ENCODE data around the gene CAPN15. TPM values are rescaled to one million over a fixed set of nuclear protein-coding genes. Genes with fewer than 3 reads are reported as not detected.

Gene CAPN15
- total and polyA plus RNA-seq, 2 experiments from 2014 or later, result 5.4 to 68.0 TPM

GRCh38 chr16:495127-495748 lies 32.3 kb upstream of the CAPN15 start:
- H3K27me3 ChIP-seq (replicated peaks; ENCODE audit: insufficient read depth), result no peaks in the 10 kb centered on the region
- no peak for TF ChIP-seq EZH2 (IDR thresholded peaks at IDR 0.05; ENCODE audit: insufficient read depth, poor library complexity, severe bottlenecking)
- TF ChIP-seq EZH2phosphoT487 (IDR thresholded peaks at IDR 0.05; ENCODE audit: insufficient read depth, low read depth), result no peak
- H3K4me2 ChIP-seq (ENCODE audit: unreplicated experiment), result no peak overlapping the region
- peak; percentile 58 for DNase-seq
- H3K9ac ChIP-seq, result no peak overlapping the region
- WGBS, 2 experiments (ENCODE audit: low coverage in 1 of 2, low lambda C conversion rate in 2 of 2, missing lambda C conversion rate in 2 of 2), result 65 to 66% methylated on average over 11 of the region's 11 CpGs
- H3K36me3 ChIP-seq (ENCODE audit: low read depth), result no peaks in the 10 kb centered on the region
- in situ Hi-C loops (cut with MboI), result no loop called here
- H3K4me1 ChIP-seq (ENCODE audit: insufficient read depth), result no peaks in the 10 kb centered on the region
- H3K79me2 ChIP-seq (ENCODE audit: insufficient read depth), result no peaks in the 10 kb centered on the region
- no peak overlapping the region for H2AFZ ChIP-seq
- H4K20me1 ChIP-seq (ENCODE audit: insufficient read depth), result no peaks in the 10 kb centered on the region
- no peak overlapping the region for H3K27ac ChIP-seq
- no peak overlapping the region for H3K4me3 ChIP-seq
- no peaks in the 10 kb centered on the region for H3K9me3 ChIP-seq (ENCODE audit: low read depth)
- H3K9me2 ChIP-seq (ENCODE audit: insufficient read depth), result no peaks in the 10 kb centered on the region
- no peaks in the 10 kb centered on the region for H3F3A ChIP-seq (ENCODE audit: insufficient read depth)

GRCh38 chr16:496097-496886 lies 31.2 kb upstream of the CAPN15 start:
- Histone ChIP-seq H3K4me2 (ENCODE audit: unreplicated experiment) (no peak overlapping the region), H3K9me2 (ENCODE audit: insufficient read depth) (no peaks in the 10 kb centered on the region), H3K4me3 (no peak overlapping the region), H3K27ac (no peak overlapping the region), H3K36me3 (ENCODE audit: low read depth) (no peaks in the 10 kb centered on the region), H3K79me2 (ENCODE audit: insufficient read depth) (no peaks in the 10 kb centered on the region), H2AFZ (no peak overlapping the region), H3K27me3 (replicated peaks; ENCODE audit: insufficient read depth) (no peaks in the 10 kb centered on the region), H3K9me3 (ENCODE audit: low read depth) (no peaks in the 10 kb centered on the region), H3K9ac (no peak overlapping the region), H3F3A (ENCODE audit: insufficient read depth) (no peaks in the 10 kb centered on the region), H3K4me1 (ENCODE audit: insufficient read depth) (no peaks in the 10 kb centered on the region), H4K20me1 (ENCODE audit: insufficient read depth) (no peaks in the 10 kb centered on the region)
- no peak for DNase-seq
- in situ Hi-C loops (cut with MboI), result no loop called here
- TF ChIP-seq EZH2 (IDR thresholded peaks at IDR 0.05; ENCODE audit: insufficient read depth, poor library complexity, severe bottlenecking), result no peak
- TF ChIP-seq EZH2phosphoT487 (IDR thresholded peaks at IDR 0.05; ENCODE audit: insufficient read depth, low read depth), result no peak
- WGBS, 2 experiments (ENCODE audit: low coverage in 1 of 2, low lambda C conversion rate in 2 of 2, missing lambda C conversion rate in 2 of 2), result 83 to 85% methylated on average over 20 of the region's 21 CpGs

- H3K27me3 ChIP-seq (replicated peaks; ENCODE audit: insufficient read depth), result no peaks in the 10 kb centered on the region
- H3K9me3 ChIP-seq (ENCODE audit: low read depth), result no peaks in the 10 kb centered on the region
- H2AFZ ChIP-seq, result no peak overlapping the region
- no peak for DNase-seq
- H3K27ac ChIP-seq, result no peak overlapping the region
- TF ChIP-seq EZH2 (IDR thresholded peaks at IDR 0.05; ENCODE audit: insufficient read depth, poor library complexity, severe bottlenecking) (no peak), EZH2phosphoT487 (IDR thresholded peaks at IDR 0.05; ENCODE audit: insufficient read depth, low read depth) (no peak)
- no peaks in the 10 kb centered on the region for H3K9me2 ChIP-seq (ENCODE audit: insufficient read depth)
- H3K4me3 ChIP-seq, result no peak overlapping the region
- H3K4me1 ChIP-seq (ENCODE audit: insufficient read depth), result no peaks in the 10 kb centered on the region
- no peaks in the 10 kb centered on the region for H4K20me1 ChIP-seq (ENCODE audit: insufficient read depth)
- no peaks in the 10 kb centered on the region for H3K79me2 ChIP-seq (ENCODE audit: insufficient read depth)
- in situ Hi-C loops (cut with MboI), result no loop called here
- no peaks in the 10 kb centered on the region for H3F3A ChIP-seq (ENCODE audit: insufficient read depth)
- no peak overlapping the region for H3K9ac ChIP-seq
- H3K36me3 ChIP-seq (ENCODE audit: low read depth), result no peaks in the 10 kb centered on the region
- 79 to 83% methylated on average over 11 of the region's 11 CpGs for WGBS, 2 experiments (ENCODE audit: low coverage in 1 of 2, low lambda C conversion rate in 2 of 2, missing lambda C conversion rate in 2 of 2)
- H3K4me2 ChIP-seq (ENCODE audit: unreplicated experiment), result no peak overlapping the region
These were observed 30.3 kb upstream of the CAPN15 start for GRCh38 chr16:497258-497657.

- 91 to 93% methylated on average over 12 of the region's 12 CpGs for WGBS, 2 experiments (ENCODE audit: low coverage in 1 of 2, low lambda C conversion rate in 2 of 2, missing lambda C conversion rate in 2 of 2)
- H3K79me2 ChIP-seq (ENCODE audit: insufficient read depth), result no peaks in the 10 kb centered on the region
- H3F3A ChIP-seq (ENCODE audit: insufficient read depth), result no peaks in the 10 kb centered on the region
- DNase-seq, result no peak
- no peak overlapping the region for H2AFZ ChIP-seq
- H3K36me3 ChIP-seq (ENCODE audit: low read depth), result no peaks in the 10 kb centered on the region
- H3K27me3 ChIP-seq (replicated peaks; ENCODE audit: insufficient read depth), result no peaks in the 10 kb centered on the region
- H3K4me1 ChIP-seq (ENCODE audit: insufficient read depth), result no peaks in the 10 kb centered on the region
- H3K9ac ChIP-seq, result no peak overlapping the region
- in situ Hi-C loops (cut with MboI), result no loop called here
- H3K9me2 ChIP-seq (ENCODE audit: insufficient read depth), result no peaks in the 10 kb centered on the region
- no peak overlapping the region for H3K4me3 ChIP-seq
- TF ChIP-seq EZH2phosphoT487 (IDR thresholded peaks at IDR 0.05; ENCODE audit: insufficient read depth, low read depth), result no peak
- no peak for TF ChIP-seq EZH2 (IDR thresholded peaks at IDR 0.05; ENCODE audit: insufficient read depth, poor library complexity, severe bottlenecking)
- no peak overlapping the region for H3K27ac ChIP-seq
- H4K20me1 ChIP-seq (ENCODE audit: insufficient read depth), result no peaks in the 10 kb centered on the region
- no peaks in the 10 kb centered on the region for H3K9me3 ChIP-seq (ENCODE audit: low read depth)
- H3K4me2 ChIP-seq (ENCODE audit: unreplicated experiment), result no peak overlapping the region
These were observed 27.6 kb upstream of the CAPN15 start for GRCh38 chr16:499924-500323.
